ENCODE data around the gene DEFB123.
"Not testable (repeated sequence)": the region's sequence is repeated elsewhere in the genome, so short reads cannot be mapped to it uniquely, and the experiment has no call there.

Gene DEFB123

GRCh38 chr20:31454361-31454760 lies 13.9 kb downstream of the DEFB123 start:
- no peaks in the 10 kb centered on the region for H3K36me3 ChIP-seq (ENCODE audit: low read depth)
- no peaks in the 10 kb centered on the region for H3K9me3 ChIP-seq (ENCODE audit: severe bottlenecking)
- H3K4me3 ChIP-seq (ENCODE audit: severe bottlenecking) = no peak overlapping the region
- H3K4me1 ChIP-seq (ENCODE audit: insufficient read depth, poor library complexity, severe bottlenecking) = no peaks in the 10 kb centered on the region
- peak; percentile 32 for TF ChIP-seq CTCF (IDR thresholded peaks at IDR 0.05; ENCODE audit: poor library complexity, severe bottlenecking)
- peak; percentile 42; the same call in 2 of the 3 replicates for ATAC-seq (ENCODE audit: low read depth)
- H3K27me3 ChIP-seq (ENCODE audit: insufficient read depth, poor library complexity, severe bottlenecking) = peaks cover 12% of the 10 kb centered on the region
- no peak overlapping the region for H3K27ac ChIP-seq (ENCODE audit: poor library complexity, severe bottlenecking)
- DNase-seq (ENCODE audit: low spot score) = no peak

- peak; percentile 60 for DNase-seq (ENCODE audit: low spot score)
- not testable (repeated sequence) for ATAC-seq (ENCODE audit: low read depth); H3K9me3 ChIP-seq (ENCODE audit: severe bottlenecking); H3K4me1 ChIP-seq (ENCODE audit: insufficient read depth, poor library complexity, severe bottlenecking); H3K27me3 ChIP-seq (ENCODE audit: insufficient read depth, poor library complexity, severe bottlenecking); H3K36me3 ChIP-seq (ENCODE audit: low read depth); H3K27ac ChIP-seq (ENCODE audit: poor library complexity, severe bottlenecking); H3K4me3 ChIP-seq (ENCODE audit: severe bottlenecking)
Observed at GRCh38 chr20:31470946-31471345, 30.5 kb downstream of the DEFB123 start.

- H3K27me3 ChIP-seq (ENCODE audit: insufficient read depth, poor library complexity, severe bottlenecking) = peaks cover 14% of the 10 kb centered on the region
- no peak for ATAC-seq (ENCODE audit: low read depth)
Observed at GRCh38 chr20:31472395-31473330, 32.2 kb downstream of the DEFB123 start.

GRCh38 chr20:31473331-31474096 lies 33.1 kb downstream of the DEFB123 start:
- DNase-seq (ENCODE audit: low spot score) (peak; percentile 34), ATAC-seq (ENCODE audit: low read depth) (peak; percentile 56)
- Histone ChIP-seq H3K4me3 (ENCODE audit: severe bottlenecking) (no peak overlapping the region), H3K27me3 (ENCODE audit: insufficient read depth, poor library complexity, severe bottlenecking) (peaks cover 14% of the 10 kb centered on the region), H3K4me1 (ENCODE audit: insufficient read depth, poor library complexity, severe bottlenecking) (peaks cover 2% of the 10 kb centered on the region), H3K36me3 (ENCODE audit: low read depth) (no peaks in the 10 kb centered on the region), H3K27ac (ENCODE audit: poor library complexity, severe bottlenecking) (no peak overlapping the region), H3K9me3 (ENCODE audit: severe bottlenecking) (no peaks in the 10 kb centered on the region)
- TF ChIP-seq CTCF (IDR thresholded peaks at IDR 0.05; ENCODE audit: poor library complexity, severe bottlenecking) = no peak

More at GRCh38 chr20:31472395-31473330, 32.2 kb downstream of the DEFB123 start:
- Histone ChIP-seq H3K4me1 (ENCODE audit: insufficient read depth, poor library complexity, severe bottlenecking) (peaks cover 2% of the 10 kb centered on the region), H3K36me3 (ENCODE audit: low read depth) (no peaks in the 10 kb centered on the region), H3K27ac (ENCODE audit: poor library complexity, severe bottlenecking) (no peak overlapping the region), H3K9me3 (ENCODE audit: severe bottlenecking) (no peaks in the 10 kb centered on the region), H3K4me3 (ENCODE audit: severe bottlenecking) (no peak overlapping the region)
- TF ChIP-seq CTCF (IDR thresholded peaks at IDR 0.05; ENCODE audit: poor library complexity, severe bottlenecking) = no peak
- DNase-seq (ENCODE audit: low spot score) = peak; percentile 75

GRCh38 chr20:31474097-31474436 lies 33.6 kb downstream of the DEFB123 start:
- H3K9me3 ChIP-seq (ENCODE audit: severe bottlenecking) = no peaks in the 10 kb centered on the region
- TF ChIP-seq CTCF (IDR thresholded peaks at IDR 0.05; ENCODE audit: poor library complexity, severe bottlenecking) = no peak
- no peak overlapping the region for H3K27ac ChIP-seq (ENCODE audit: poor library complexity, severe bottlenecking)
- ATAC-seq (ENCODE audit: low read depth) (no peak), DNase-seq (ENCODE audit: low spot score) (no peak)
- peaks cover 2% of the 10 kb centered on the region for H3K4me1 ChIP-seq (ENCODE audit: insufficient read depth, poor library complexity, severe bottlenecking)
- H3K36me3 ChIP-seq (ENCODE audit: low read depth) = no peaks in the 10 kb centered on the region
- H3K4me3 ChIP-seq (ENCODE audit: severe bottlenecking) = no peak overlapping the region
- peaks cover 14% of the 10 kb centered on the region for H3K27me3 ChIP-seq (ENCODE audit: insufficient read depth, poor library complexity, severe bottlenecking)
